ENCODE measurements around the gene BEGAIN. TPM values are rescaled to one million over a fixed set of nuclear protein-coding genes. Genes with fewer than 3 reads are reported as not detected.

Gene BEGAIN
- total and polyA plus RNA-seq, 2 donors (not counting 3 experiments of a cell fraction or from before 2014, with no cell fraction given) = 0.49 TPM; not detected in 1

DNA sequence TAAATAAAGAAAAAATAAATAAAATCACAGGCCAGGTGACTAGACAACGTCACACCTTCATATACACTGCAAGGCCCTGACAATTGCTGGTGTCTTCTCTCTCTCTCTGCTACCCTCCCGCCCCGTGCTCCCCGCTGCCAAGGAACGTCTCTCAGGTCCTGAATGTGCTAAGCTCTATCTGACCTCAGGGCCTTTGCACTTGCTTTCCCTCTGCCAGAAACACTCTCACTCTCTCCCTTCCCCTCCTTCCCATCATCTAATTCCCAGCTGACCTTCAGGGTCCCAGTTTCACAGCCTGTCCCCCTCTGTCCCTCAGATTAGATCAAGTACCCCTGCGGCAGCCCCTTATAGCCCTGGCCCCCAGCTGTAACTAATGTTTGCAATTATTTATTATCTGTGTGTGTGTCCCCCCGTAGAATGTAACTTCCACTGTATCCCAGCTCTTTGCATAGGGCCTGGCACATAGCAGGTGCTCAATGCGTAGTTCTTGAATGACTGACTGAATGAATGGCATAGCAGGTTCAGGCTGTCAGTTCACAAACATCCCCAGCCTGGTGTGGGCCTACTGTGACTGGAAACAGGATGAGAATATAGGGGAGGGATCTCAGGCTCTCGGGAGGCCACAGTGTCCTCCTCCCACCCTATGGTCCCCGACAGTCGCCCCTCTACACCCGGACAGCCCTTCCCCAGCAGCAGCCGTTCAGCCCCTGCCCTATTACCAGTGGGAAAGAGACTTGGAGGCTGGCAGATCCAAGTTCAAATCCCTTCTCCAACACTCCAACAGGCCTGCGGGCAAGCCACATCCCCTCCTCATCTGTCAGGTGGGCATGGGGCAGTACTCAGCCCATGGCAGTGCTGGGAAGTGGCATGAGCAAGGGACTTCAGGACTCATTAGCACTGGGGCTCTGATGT lies 6.6 kb downstream of the BEGAIN start:
- no peak overlapping the region for H3K4me2 ChIP-seq (ENCODE audit: insufficient read depth, low read length)
- POLR2A ChIA-PET = no interaction called here

More for the DNA sequence above, 6.6 kb downstream of the BEGAIN start:
- Histone ChIP-seq H3K9me3 (replicated peaks; ENCODE audit: control insufficient read depth, insufficient read depth, low read length) (no peaks in the 10 kb centered on the region), H2AFZ (ENCODE audit: low read depth, low read length) (no peak overlapping the region), H3K79me2 (ENCODE audit: control insufficient read depth, insufficient read depth, low read length) (no peaks in the 10 kb centered on the region), H3K27me3 (ENCODE audit: control insufficient read depth in 2 of 2, insufficient read depth in 2 of 2, low read length in 2 of 2) (no peaks in the 10 kb centered on the region), H3K9ac (replicated peaks; ENCODE audit: extremely low read depth, insufficient read depth, low read length) (no peak overlapping the region), H3K4me1 (ENCODE audit: control insufficient read depth, extremely low read depth, insufficient read depth, low read length) (no peaks in the 10 kb centered on the region), H3K9me1 (replicated peaks; ENCODE audit: control insufficient read depth, extremely low read depth, insufficient read depth, low read length) (no peaks in the 10 kb centered on the region), H3K36me3 (ENCODE audit: control insufficient read depth in 2 of 2, extremely low read depth in 1 of 2, insufficient read depth in 2 of 2, low read length in 2 of 2) (no peaks in the 10 kb centered on the region), H3K4me3 (replicated peaks in 1 of 3; ENCODE audit: insufficient read depth in 1 of 3, low read depth in 1 of 3, low read length in 3 of 3) (no peak overlapping the region), H3K27ac (ENCODE audit: insufficient read depth, low read depth, low read length) (no peak overlapping the region), H4K20me1 (replicated peaks; ENCODE audit: control insufficient read depth, extremely low read depth, insufficient read depth, low read length) (no peaks in the 10 kb centered on the region)
- FAIRE-seq = no peak
- CTCF ChIA-PET = no interaction called here
- dilution Hi-C loops (cut with MboI; ENCODE audit: extremely low pct_ligation_motif_present, low sequenced_read_pairs) = no loop called here
- no peak for DNase-seq (ENCODE audit: low read depth, low spot score)
- TF ChIP-seq, protein P1, sequence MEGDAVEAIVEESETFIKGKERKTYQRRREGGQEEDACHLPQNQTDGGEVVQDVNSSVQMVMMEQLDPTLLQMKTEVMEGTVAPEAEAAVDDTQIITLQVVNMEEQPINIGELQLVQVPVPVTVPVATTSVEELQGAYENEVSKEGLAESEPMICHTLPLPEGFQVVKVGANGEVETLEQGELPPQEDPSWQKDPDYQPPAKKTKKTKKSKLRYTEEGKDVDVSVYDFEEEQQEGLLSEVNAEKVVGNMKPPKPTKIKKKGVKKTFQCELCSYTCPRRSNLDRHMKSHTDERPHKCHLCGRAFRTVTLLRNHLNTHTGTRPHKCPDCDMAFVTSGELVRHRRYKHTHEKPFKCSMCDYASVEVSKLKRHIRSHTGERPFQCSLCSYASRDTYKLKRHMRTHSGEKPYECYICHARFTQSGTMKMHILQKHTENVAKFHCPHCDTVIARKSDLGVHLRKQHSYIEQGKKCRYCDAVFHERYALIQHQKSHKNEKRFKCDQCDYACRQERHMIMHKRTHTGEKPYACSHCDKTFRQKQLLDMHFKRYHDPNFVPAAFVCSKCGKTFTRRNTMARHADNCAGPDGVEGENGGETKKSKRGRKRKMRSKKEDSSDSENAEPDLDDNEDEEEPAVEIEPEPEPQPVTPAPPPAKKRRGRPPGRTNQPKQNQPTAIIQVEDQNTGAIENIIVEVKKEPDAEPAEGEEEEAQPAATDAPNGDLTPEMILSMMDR (IDR thresholded peaks at IDR 0.05; ENCODE audit: extremely low read depth in 1 of 2, insufficient read depth in 1 of 2, low read depth in 1 of 2, low read length in 2 of 2) = no peak
- TF ChIP-seq POLR2AphosphoS5 (IDR thresholded peaks at IDR 0.05; ENCODE audit: insufficient read depth, low read depth, low read length) (no peak), POLR2A (IDR thresholded peaks at IDR 0.05; ENCODE audit: low read depth, low read length) (no peak), GATA2 (IDR thresholded peaks at IDR 0.05; ENCODE audit: insufficient read depth, insufficient read length, low read depth, low read length) (no peak), JUN (IDR thresholded peaks at IDR 0.05; ENCODE audit: borderline replicate concordance, insufficient read depth, insufficient read length, low read depth) (no peak), MYC (IDR thresholded peaks at IDR 0.05; ENCODE audit: low read depth, low read length) (no peak), EZH2 (IDR thresholded peaks at IDR 0.05; ENCODE audit: borderline replicate concordance, low read depth, low read length, severe bottlenecking) (no peak), FOS (IDR thresholded peaks at IDR 0.05; ENCODE audit: borderline replicate concordance, insufficient read depth, low read length) (no peak)
- TF ChIP-seq, protein P2, sequence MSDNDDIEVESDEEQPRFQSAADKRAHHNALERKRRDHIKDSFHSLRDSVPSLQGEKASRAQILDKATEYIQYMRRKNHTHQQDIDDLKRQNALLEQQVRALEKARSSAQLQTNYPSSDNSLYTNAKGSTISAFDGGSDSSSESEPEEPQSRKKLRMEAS (IDR thresholded peaks at IDR 0.05; ENCODE audit: insufficient read depth, insufficient read length) = no peak
- BruUV-seq (replicated peaks) = no TSS peak
- intact Hi-C loops (cut with micrococcal nuclease) = no loop called here
